HL-60 (cell line): ENCODE results near the gene LIPC.

Experiments
- DNase-seq, 2 experiments: peaks; one replicate each; pipeline ENCODE4 v3.0.0-alpha.2; 2010 to 2020; ENCODE audit warnings: low read depth in 1 of 2, low spot score in 1 of 2
- H3K27ac ChIP-seq: fragments of 250-450 bp; sonication (Bioruptor Pico); replicated peaks from 2 replicates; pipeline ENCODE4 v1.5.1; 2020; ENCODE audit warnings: mild to moderate bottlenecking, moderate library complexity
- H3K27me3 ChIP-seq: fragments of 250-450 bp; sonication (Bioruptor Pico); 2 replicates; pipeline ENCODE4 v1.5.1; 2021; ENCODE audit warnings: mild to moderate bottlenecking, moderate library complexity; ENCODE audit not compliant: insufficient read depth, poor library complexity, severe bottlenecking
- H3K4me3 ChIP-seq: replicated peaks from 2 replicates; pipeline ENCODE4 v1.5.1; 2011; ENCODE audit warnings: mild to moderate bottlenecking, control low read depth, low read length; ENCODE audit not compliant: insufficient read depth
- GABPA ChIP-seq: IDR thresholded peaks from 2 replicates; pipeline ENCODE4 v1.6.1; 2012; ENCODE audit warnings: low read depth
- POLR2AphosphoS5 ChIP-seq: IDR thresholded peaks from 2 replicates; pipeline ENCODE4 v1.6.1; 2012; ENCODE audit warnings: low read depth
- SPI1 ChIP-seq: IDR thresholded peaks from 2 replicates; pipeline ENCODE4 v1.6.1; 2012; ENCODE audit warnings: low read depth, mild to moderate bottlenecking, borderline replicate concordance
- TF ChIP-seq, protein P1 (sequence below): IDR thresholded peaks from 2 replicates; pipeline ENCODE4 v1.6.1; 2012; ENCODE audit warnings: low read depth; ENCODE audit not compliant: insufficient replicate concordance
- TF ChIP-seq, protein P2 (sequence below): IDR thresholded peaks from one replicate; pipeline ENCODE4 v1.5.1; 2011; ENCODE audit warnings: low read length, control low read depth, inconsistent platforms; ENCODE audit not compliant: insufficient read depth

The LIPC gene

DNA sequence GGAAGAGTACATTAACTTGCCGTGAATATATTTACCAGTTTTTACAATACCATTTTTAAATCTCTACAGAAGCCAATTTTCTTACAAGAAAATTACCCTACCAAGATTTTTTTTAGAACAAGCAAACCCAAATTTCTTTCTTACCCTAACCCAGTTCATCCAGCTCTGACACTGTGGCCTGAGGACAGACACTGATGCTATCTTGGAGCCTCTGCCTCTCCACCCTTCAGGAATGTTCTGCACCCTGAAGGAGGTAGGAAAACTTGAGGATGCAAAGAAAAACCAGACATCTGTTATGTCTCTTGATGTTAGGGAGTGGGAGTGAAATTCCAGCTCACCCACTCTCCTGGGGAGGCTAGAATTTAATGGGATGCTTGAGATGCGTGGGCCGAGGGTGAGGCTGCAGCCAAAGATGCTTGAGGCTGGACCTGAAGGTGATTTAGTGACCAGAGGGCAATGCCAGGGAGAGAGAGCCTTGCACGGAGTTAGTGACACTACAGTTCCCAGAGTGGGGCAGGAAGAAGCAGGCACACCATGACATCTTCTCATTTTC, 69.9 kb downstream of the LIPC start:
- H3K4me3 ChIP-seq: no peak overlapping the region
- TF ChIP-seq POLR2AphosphoS5 (no peak), SPI1 (no peak), GABPA (no peak)
- TF ChIP-seq, protein P1, sequence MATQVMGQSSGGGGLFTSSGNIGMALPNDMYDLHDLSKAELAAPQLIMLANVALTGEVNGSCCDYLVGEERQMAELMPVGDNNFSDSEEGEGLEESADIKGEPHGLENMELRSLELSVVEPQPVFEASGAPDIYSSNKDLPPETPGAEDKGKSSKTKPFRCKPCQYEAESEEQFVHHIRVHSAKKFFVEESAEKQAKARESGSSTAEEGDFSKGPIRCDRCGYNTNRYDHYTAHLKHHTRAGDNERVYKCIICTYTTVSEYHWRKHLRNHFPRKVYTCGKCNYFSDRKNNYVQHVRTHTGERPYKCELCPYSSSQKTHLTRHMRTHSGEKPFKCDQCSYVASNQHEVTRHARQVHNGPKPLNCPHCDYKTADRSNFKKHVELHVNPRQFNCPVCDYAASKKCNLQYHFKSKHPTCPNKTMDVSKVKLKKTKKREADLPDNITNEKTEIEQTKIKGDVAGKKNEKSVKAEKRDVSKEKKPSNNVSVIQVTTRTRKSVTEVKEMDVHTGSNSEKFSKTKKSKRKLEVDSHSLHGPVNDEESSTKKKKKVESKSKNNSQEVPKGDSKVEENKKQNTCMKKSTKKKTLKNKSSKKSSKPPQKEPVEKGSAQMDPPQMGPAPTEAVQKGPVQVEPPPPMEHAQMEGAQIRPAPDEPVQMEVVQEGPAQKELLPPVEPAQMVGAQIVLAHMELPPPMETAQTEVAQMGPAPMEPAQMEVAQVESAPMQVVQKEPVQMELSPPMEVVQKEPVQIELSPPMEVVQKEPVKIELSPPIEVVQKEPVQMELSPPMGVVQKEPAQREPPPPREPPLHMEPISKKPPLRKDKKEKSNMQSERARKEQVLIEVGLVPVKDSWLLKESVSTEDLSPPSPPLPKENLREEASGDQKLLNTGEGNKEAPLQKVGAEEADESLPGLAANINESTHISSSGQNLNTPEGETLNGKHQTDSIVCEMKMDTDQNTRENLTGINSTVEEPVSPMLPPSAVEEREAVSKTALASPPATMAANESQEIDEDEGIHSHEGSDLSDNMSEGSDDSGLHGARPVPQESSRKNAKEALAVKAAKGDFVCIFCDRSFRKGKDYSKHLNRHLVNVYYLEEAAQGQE: no peak
- TF ChIP-seq, protein P2, sequence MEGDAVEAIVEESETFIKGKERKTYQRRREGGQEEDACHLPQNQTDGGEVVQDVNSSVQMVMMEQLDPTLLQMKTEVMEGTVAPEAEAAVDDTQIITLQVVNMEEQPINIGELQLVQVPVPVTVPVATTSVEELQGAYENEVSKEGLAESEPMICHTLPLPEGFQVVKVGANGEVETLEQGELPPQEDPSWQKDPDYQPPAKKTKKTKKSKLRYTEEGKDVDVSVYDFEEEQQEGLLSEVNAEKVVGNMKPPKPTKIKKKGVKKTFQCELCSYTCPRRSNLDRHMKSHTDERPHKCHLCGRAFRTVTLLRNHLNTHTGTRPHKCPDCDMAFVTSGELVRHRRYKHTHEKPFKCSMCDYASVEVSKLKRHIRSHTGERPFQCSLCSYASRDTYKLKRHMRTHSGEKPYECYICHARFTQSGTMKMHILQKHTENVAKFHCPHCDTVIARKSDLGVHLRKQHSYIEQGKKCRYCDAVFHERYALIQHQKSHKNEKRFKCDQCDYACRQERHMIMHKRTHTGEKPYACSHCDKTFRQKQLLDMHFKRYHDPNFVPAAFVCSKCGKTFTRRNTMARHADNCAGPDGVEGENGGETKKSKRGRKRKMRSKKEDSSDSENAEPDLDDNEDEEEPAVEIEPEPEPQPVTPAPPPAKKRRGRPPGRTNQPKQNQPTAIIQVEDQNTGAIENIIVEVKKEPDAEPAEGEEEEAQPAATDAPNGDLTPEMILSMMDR: no peak
- H3K27ac ChIP-seq: no peak overlapping the region
- no peaks in the 10 kb centered on the region for H3K27me3 ChIP-seq
- DNase-seq: no peak

DNA sequence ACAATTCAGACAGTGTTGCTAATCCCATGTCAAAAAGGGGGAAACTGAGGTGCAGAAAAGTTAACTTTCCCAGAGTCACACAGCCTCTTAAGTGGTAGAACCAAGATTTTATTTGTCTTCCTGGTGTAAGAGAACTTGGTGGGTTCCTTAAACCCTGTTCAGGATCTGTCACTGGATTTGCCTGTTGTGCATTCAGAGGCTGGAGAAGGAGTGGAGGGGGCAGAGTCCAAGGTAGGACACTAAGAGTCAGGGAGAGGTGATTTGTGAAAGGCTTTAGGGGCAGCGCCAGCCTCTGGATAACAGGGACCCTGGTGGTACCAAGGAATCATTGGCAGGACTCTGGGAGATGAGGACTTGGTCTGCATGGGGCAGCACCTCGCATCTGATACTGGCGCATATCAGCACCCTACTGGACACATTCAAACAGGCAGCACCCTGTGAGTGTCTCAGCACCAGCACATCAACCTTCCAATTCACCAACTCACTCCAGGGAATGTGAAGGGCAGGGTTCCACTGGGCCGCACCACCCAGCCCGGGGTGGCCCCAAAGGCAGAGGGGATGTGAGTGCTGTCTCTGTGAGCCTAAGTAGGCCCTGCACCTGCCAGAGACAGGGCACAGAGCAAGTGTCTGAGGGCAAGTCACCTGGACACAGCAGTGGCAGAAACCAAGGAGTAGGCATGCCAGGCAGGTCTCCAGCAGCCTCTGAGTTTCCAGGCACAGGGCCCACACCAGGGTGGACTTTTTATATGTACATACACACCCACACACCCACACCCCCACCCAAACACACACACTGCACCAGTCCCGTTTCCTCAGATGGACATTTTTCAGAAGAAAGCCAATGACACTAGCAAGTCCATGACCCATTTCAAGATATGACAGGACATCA, 71.6 kb downstream of the LIPC start:
- no peak for TF ChIP-seq SPI1
- TF ChIP-seq GABPA: no peak
- TF ChIP-seq, protein P1: no peak
- TF ChIP-seq, protein P2: no peak
- DNase-seq: no peak
- no peaks in the 10 kb centered on the region for H3K27me3 ChIP-seq
- H3K4me3 ChIP-seq: no peak overlapping the region
- H3K27ac ChIP-seq: no peak overlapping the region

DNA sequence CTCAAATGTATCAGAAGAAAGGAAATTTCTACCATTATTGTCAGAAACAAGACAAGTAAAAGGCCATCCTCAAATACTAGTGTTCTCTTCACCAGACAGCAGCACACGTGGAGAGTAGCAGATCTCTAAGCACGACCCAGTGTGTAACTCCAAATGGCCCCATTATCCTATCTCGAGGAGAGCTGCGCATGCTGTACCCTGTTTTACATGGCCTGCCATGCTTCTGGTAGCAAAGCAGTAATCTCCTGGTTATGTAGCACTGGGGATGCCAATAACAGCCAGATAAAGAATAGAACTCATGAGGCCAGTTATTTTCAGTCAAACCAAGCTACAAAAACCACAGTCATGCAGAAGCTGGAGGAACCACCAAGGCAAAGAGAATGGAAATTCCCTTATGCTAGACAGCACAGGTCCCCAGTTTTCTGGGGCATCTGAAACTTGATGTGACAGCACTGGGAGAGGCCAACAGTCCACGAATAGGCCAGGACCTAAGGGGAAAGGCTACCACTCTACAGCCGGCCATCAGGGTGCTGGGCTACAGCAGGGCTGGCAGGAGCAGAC, 73.0 kb downstream of the LIPC start:
- no peak for TF ChIP-seq POLR2AphosphoS5
- TF ChIP-seq, protein P1: no peak
- TF ChIP-seq, protein P2: no peak
- no peak for TF ChIP-seq SPI1
- no peak for TF ChIP-seq GABPA
- no peak for DNase-seq
- H3K4me3 ChIP-seq: no peak overlapping the region
- no peak overlapping the region for H3K27ac ChIP-seq
- H3K27me3 ChIP-seq: no peaks in the 10 kb centered on the region
